HFF-Myc (cell line): Measurements from ENCODE around the gene FOXN3.
A peak's percentile ranks its signal among the peaks of the same experiment; 100 is the strongest.

Source experiments
- DNase-seq: peaks from one replicate; pipeline ENCODE4 v3.0.0-alpha.2; 2011; ENCODE audit warnings: low read depth; ENCODE audit errors: extremely low read depth
- H3K4me3 ChIP-seq: replicated peaks from 2 replicates; pipeline ENCODE4 v1.5.1; 2011; ENCODE audit warnings: low read depth, mild to moderate bottlenecking, control low read depth, low read length
- CTCF ChIP-seq: IDR thresholded peaks from 2 replicates; pipeline ENCODE4 v1.5.1; 2012; ENCODE audit warnings: mild to moderate bottlenecking, low read depth, low read length, control low read depth; ENCODE audit errors: missing control alignments

The FOXN3 gene

GRCh38 chr14:89309670-89310177 is 107.3 kb downstream of the FOXN3 start:
- TF ChIP-seq CTCF = no peak
- H3K4me3 ChIP-seq = no peak overlapping the region

GRCh38 chr14:89308232-89308959 is 108.6 kb downstream of the FOXN3 start:
- TF ChIP-seq CTCF = no peak
- no peak for DNase-seq
- H3K4me3 ChIP-seq = no peak overlapping the region

More at GRCh38 chr14:89309670-89310177, 107.3 kb downstream of the FOXN3 start:
- DNase-seq = no peak

- no peak for DNase-seq
- no peak overlapping the region for H3K4me3 ChIP-seq
- TF ChIP-seq CTCF = no peak
These were observed 109.6 kb downstream of the FOXN3 start for GRCh38 chr14:89307409-89307808.

GRCh38 chr14:89304972-89305703 is 111.9 kb downstream of the FOXN3 start:
- no peak for DNase-seq
- TF ChIP-seq CTCF = no peak
- no peak overlapping the region for H3K4me3 ChIP-seq

- H3K4me3 ChIP-seq = no peak overlapping the region
- TF ChIP-seq CTCF = no peak
These were observed 112.5 kb downstream of the FOXN3 start for GRCh38 chr14:89304561-89304960.

GRCh38 chr14:89303456-89304435 is 113.3 kb downstream of the FOXN3 start:
- peak overlapping the region; percentile 25 for H3K4me3 ChIP-seq
- DNase-seq = peak; percentile 65
- no peak for TF ChIP-seq CTCF

More at GRCh38 chr14:89304561-89304960, 112.5 kb downstream of the FOXN3 start:
- DNase-seq = no peak
